Glutamatergic neuron (in vitro differentiated cells): ENCODE results near the gene IQCK. TPM values are rescaled to one million over a fixed set of nuclear protein-coding genes. Genes with fewer than 3 reads are reported as not detected.

Source experiments
- DNase-seq: peaks from one replicate; pipeline ENCODE4 v3.0.0; 2022
- H3K27ac Mint-ChIP-seq: one replicate; pipeline ENCODE4 v1.8.0; 2020; ENCODE audit warnings: mild to moderate bottlenecking, mixed read lengths, inconsistent platforms; ENCODE audit not compliant: unreplicated experiment
- H3K27me3 Mint-ChIP-seq: one replicate; pipeline ENCODE4 v1.8.0; 2020; ENCODE audit warnings: mild to moderate bottlenecking, moderate library complexity, mixed read lengths, inconsistent platforms; ENCODE audit not compliant: unreplicated experiment
- H3K36me3 Mint-ChIP-seq: one replicate; pipeline ENCODE4 v1.8.0; 2020; ENCODE audit warnings: mild to moderate bottlenecking, mixed read lengths, inconsistent platforms; ENCODE audit not compliant: unreplicated experiment
- H3K4me1 Mint-ChIP-seq: one replicate; pipeline ENCODE4 v1.8.0; 2020; ENCODE audit warnings: mild to moderate bottlenecking, low read depth, mixed read lengths, inconsistent platforms; ENCODE audit not compliant: unreplicated experiment
- H3K4me3 Mint-ChIP-seq: one replicate; pipeline ENCODE4 v1.8.0; 2020; ENCODE audit warnings: mild to moderate bottlenecking, mixed read lengths, inconsistent platforms; ENCODE audit not compliant: unreplicated experiment
- H3K9me3 Mint-ChIP-seq: one replicate; pipeline ENCODE4 v1.8.0; 2020; ENCODE audit warnings: mild to moderate bottlenecking, moderate library complexity, mixed read lengths, inconsistent platforms; ENCODE audit not compliant: unreplicated experiment
- total RNA-seq: library from RNA; stranded (reverse); fragmentation: NEBNext Ultra II Directional; extraction: Animal tissue kit (Norgen Biotek cat#: 25700); gene quantifications from one replicate; pipeline ENCODE4 v1.2.1, GENCODE V29; 2021; ENCODE audit not compliant: unreplicated experiment
- TF ChIP-seq, protein P1 (sequence below): fragments of 200-600 bp; sonication (generic); IDR thresholded peaks from one replicate; pipeline ENCODE4 v1.5.0; 2021; ENCODE audit not compliant: partially characterized antibody, unreplicated experiment

IQCK gene
- total RNA-seq, 1 donor from 2014 or later: 5.1 TPM

DNA sequence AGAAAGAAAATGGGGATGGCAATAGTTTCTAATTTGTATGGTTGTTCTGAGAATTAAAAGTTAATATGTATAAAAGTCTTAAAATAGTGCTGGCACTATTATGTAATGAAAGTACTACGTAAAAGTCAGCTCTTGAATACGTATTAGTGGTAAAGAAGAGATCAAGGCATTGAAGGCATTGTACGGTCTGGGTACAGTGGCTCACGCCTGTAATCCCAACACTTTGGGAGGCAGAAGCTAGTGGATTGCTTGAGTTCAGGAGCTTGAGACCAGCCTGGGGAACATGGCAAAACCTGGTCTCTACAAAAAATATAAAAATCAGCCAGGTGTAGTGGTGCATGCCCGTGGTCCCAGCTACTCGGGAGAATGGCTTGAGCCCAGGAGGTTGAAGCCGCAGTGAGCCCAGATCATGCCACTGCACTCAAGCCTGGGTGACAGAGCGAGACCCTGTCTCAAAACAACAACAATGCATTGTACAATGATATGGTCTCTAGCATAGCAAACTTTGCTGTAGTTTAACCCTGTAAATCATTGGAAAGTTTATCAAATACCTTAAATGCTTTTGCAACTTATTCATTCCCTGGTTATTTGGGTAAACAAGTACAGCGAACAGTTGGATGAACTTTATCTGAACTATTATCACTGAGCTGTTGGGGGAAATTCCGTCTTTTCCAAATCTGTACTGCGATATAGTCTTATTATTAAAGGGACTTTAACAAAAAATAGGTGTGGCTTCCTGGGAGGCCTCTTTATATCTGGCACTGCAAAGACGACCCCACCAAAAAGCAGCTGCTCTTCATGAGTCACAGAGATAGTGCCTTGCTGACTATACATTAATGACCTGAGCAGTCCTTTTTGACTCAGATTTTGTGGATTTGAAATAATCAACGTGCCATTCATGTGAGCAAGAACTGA, 93.0 kb downstream of the IQCK start:
- Mint-ChIP-seq H3K4me3 (no peak overlapping the region), H3K36me3 (peaks cover 8% of the 10 kb centered on the region), H3K27me3 (no peaks in the 10 kb centered on the region), H3K27ac (no peak overlapping the region), H3K4me1 (no peaks in the 10 kb centered on the region), H3K9me3 (peaks cover 7% of the 10 kb centered on the region)
- DNase-seq: no peak
- TF ChIP-seq, protein P1, sequence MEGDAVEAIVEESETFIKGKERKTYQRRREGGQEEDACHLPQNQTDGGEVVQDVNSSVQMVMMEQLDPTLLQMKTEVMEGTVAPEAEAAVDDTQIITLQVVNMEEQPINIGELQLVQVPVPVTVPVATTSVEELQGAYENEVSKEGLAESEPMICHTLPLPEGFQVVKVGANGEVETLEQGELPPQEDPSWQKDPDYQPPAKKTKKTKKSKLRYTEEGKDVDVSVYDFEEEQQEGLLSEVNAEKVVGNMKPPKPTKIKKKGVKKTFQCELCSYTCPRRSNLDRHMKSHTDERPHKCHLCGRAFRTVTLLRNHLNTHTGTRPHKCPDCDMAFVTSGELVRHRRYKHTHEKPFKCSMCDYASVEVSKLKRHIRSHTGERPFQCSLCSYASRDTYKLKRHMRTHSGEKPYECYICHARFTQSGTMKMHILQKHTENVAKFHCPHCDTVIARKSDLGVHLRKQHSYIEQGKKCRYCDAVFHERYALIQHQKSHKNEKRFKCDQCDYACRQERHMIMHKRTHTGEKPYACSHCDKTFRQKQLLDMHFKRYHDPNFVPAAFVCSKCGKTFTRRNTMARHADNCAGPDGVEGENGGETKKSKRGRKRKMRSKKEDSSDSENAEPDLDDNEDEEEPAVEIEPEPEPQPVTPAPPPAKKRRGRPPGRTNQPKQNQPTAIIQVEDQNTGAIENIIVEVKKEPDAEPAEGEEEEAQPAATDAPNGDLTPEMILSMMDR: no peak

DNA sequence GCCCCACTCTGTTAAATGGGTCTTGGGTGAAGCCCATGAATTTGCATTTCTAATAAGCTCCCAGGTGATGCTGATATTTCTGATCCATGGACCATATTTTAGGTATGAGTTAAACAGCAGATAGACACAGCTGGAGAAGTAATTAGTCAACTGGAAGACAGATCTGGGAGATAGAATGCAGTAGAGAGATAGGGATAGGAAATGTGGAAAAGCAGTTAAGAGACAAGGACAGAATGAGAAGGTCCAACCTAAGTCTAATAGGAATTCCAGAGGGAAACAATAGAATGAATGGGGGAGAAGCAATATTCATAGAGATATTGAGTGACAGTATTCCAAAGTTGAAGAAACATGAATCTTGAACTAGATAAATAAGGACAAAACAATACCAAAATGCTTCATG, 94.9 kb downstream of the IQCK start:
- H3K9me3 Mint-ChIP-seq: peaks cover 7% of the 10 kb centered on the region
- no peak overlapping the region for H3K4me3 Mint-ChIP-seq
- no peaks in the 10 kb centered on the region for H3K4me1 Mint-ChIP-seq
- DNase-seq: no peak
- H3K36me3 Mint-ChIP-seq: peaks cover 7% of the 10 kb centered on the region
- TF ChIP-seq, protein P1: no peak
- no peaks in the 10 kb centered on the region for H3K27me3 Mint-ChIP-seq
- H3K27ac Mint-ChIP-seq: no peak overlapping the region

DNA sequence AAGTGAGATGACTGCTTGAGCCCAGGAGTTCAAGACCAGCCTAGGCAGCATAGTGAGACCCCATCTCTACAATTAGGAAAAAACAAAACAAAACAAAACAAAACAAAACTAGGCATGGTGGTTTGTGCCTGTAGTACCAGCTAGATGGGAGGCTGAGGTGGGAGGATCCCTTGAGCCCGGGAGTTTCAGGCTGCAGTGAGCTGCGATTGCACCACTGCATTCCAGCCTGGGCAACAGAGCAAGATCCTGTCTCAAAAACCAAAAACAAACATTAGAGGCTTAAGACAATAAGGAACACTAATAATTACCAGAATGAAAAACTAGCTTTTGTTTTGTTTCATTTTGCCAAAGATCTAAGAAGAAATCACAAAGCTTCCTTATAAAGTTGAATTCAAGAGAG, 97.3 kb downstream of the IQCK start:
- Mint-ChIP-seq H3K4me3 (no peak overlapping the region), H3K36me3 (peaks cover 7% of the 10 kb centered on the region), H3K27me3 (no peaks in the 10 kb centered on the region), H3K9me3 (peaks cover 7% of the 10 kb centered on the region), H3K27ac (no peak overlapping the region), H3K4me1 (no peaks in the 10 kb centered on the region)
- DNase-seq: no peak
- TF ChIP-seq, protein P1: no peak

DNA sequence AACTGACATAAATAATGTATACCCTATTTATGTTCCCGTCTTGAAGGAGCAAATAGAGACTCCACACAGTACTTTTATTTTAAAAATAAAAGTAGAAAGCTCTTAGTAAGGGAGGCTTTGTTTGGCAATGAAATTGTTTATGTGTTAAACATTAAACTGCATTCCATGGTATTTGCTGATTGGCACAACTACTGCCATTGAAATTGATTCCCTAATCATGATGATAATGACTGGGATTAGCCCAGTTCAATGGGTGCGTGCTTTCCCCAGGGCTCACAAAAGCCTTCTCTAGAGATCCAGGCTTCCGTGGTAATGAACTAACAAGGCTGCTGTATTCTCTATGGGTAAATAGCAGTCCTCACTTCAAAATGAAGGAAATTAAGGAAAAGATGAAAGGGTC, 99.1 kb downstream of the IQCK start:
- TF ChIP-seq, protein P1: no peak
- no peak overlapping the region for H3K27ac Mint-ChIP-seq

DNA sequence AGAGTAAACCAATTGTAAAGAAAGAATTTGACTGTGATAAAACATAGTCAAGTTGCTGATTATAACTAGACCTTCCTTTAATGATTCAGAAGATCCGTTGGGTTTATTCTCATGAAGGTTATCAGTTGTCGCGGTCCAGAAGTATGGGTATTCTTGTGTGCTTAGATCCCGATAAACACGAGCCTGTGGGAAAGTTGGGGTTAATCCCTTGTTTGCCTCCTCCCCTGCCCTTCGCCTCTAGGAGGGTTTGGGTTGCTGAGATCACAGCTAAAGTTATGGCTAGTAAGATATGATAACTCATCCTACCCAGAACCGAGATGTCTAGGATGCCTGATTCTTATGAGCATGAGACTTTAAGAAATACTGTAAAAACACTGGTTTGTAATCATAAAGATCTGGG, 99.8 kb downstream of the IQCK start:
- Mint-ChIP-seq H3K4me1 (no peaks in the 10 kb centered on the region), H3K27me3 (no peaks in the 10 kb centered on the region), H3K4me3 (no peak overlapping the region), H3K27ac (no peak overlapping the region), H3K36me3 (peaks cover 12% of the 10 kb centered on the region), H3K9me3 (peaks cover 7% of the 10 kb centered on the region)
- no peak for DNase-seq
- TF ChIP-seq, protein P1: no peak

More for the DNA sequence above, 99.1 kb downstream of the IQCK start:
- H3K4me3 Mint-ChIP-seq: no peak overlapping the region
- DNase-seq: no peak
- H3K27me3 Mint-ChIP-seq: no peaks in the 10 kb centered on the region
- peaks cover 7% of the 10 kb centered on the region for H3K9me3 Mint-ChIP-seq
- H3K4me1 Mint-ChIP-seq: no peaks in the 10 kb centered on the region
- peaks cover 7% of the 10 kb centered on the region for H3K36me3 Mint-ChIP-seq
